ENCODE measurements around the gene APC. TPM values are rescaled to one million over a fixed set of nuclear protein-coding genes. Genes with fewer than 3 reads are reported as not detected.
A peak's percentile ranks its signal among the peaks of the same experiment; 100 is the strongest.

Gene APC
- 10 to 100 TPM; 17.4 to 24.5 TPM for total RNA-seq

- peaks cover 0 to 4% of the 10 kb centered on the region in 2 donors for H3K9me3 Mint-ChIP-seq
- peak within 1 kb of the TSS; percentile 84 to 96 for H3K27ac Mint-ChIP-seq
These were observed at the start of gene APC for GRCh38 chr5:112737463-112738190. TSS of gene APC (plus strand) at chr5:112737885. CDS start at chr5:112754891, 17,006 bp downstream.

GRCh38 chr5:112689155-112689909 lies 48.4 kb upstream of the APC start:
- DNase-seq (ENCODE audit: low spot score in 2 of 2) (no peak), ATAC-seq (no peak)
- H3K36me3 Mint-ChIP-seq: no peaks in the 10 kb centered on the region
- no peak overlapping the region for H3K27ac Mint-ChIP-seq
- no peaks in the 10 kb centered on the region for H3K9me3 Mint-ChIP-seq

More at GRCh38 chr5:112737463-112738190, at the start of gene APC:
- H3K36me3 Mint-ChIP-seq: peaks cover 5 to 10% of the 10 kb centered on the region in 2 donors
- ATAC-seq: peak; percentile 99 to 100
- DNase-seq (ENCODE audit: low spot score in 2 of 2): peak; percentile 87

GRCh38 chr5:112690605-112691338 lies 46.9 kb upstream of the APC start:
- ATAC-seq (no peak), DNase-seq (ENCODE audit: low spot score in 2 of 2) (no peak)
- Mint-ChIP-seq H3K9me3 (no peaks in the 10 kb centered on the region), H3K27ac (no peak overlapping the region), H3K36me3 (no peaks in the 10 kb centered on the region)

DNA sequence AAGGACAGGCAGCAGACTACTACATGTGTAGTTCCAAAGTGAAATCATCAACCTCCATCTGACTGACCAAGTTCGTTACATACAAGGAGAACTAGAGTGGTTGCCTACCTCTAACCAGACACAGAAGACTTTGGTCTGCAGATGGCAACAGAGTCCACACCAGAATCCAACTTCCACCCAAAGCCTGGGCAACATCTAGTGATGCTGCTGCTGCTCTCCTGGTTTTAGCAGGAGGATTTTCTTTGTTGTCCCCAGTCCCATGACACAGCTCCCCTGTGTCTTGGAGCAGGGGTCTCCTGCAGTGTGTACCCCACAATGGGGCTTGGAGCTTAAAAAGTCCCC lies 46.4 kb upstream of the APC start:
- DNase-seq (ENCODE audit: low spot score in 2 of 2): no peak
- H3K36me3 Mint-ChIP-seq: no peaks in the 10 kb centered on the region
- H3K9me3 Mint-ChIP-seq: no peaks in the 10 kb centered on the region
- ATAC-seq: peak in 1 of 2 donors; percentile 35
- no peak overlapping the region for H3K27ac Mint-ChIP-seq

- ATAC-seq (peak; percentile 51 to 61), DNase-seq (ENCODE audit: low spot score in 2 of 2) (peak in 1 of 2 donors; percentile 18)
- Mint-ChIP-seq H3K9me3 (no peaks in the 10 kb centered on the region), H3K27ac (no peak overlapping the region), H3K36me3 (no peaks in the 10 kb centered on the region)
These were observed 45.9 kb upstream of the APC start for GRCh38 chr5:112691758-112692157.

- Mint-ChIP-seq H3K27ac (no peak overlapping the region), H3K9me3 (no peaks in the 10 kb centered on the region), H3K36me3 (no peaks in the 10 kb centered on the region)
- no peak for ATAC-seq
- no peak for DNase-seq (ENCODE audit: low spot score in 2 of 2)
These were observed 45.2 kb upstream of the APC start for GRCh38 chr5:112692472-112692871.

DNA sequence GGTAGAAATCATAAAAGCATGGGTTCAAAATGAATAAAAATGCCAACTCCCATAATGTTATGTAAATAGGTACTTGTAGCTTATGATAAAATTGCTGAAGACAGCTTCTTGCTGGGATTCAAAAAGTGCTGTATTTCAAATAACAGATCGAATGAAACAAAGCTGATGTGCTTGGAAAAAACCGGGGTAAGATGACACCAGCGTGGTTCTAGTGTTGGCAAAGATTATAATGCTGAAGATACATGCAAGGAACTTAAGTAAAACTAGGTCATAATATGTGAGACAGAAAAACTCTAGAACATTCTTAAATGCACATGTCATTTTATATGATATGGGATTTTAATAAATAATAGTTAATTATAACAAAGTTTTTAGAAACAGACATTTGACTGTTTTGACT lies 44.4 kb upstream of the APC start:
- Mint-ChIP-seq H3K9me3 (no peaks in the 10 kb centered on the region), H3K27ac (no peak overlapping the region), H3K36me3 (no peaks in the 10 kb centered on the region)
- ATAC-seq (no peak), DNase-seq (ENCODE audit: low spot score in 2 of 2) (no peak)

- DNase-seq (ENCODE audit: low spot score in 2 of 2) (no peak), ATAC-seq (no peak)
- Mint-ChIP-seq H3K36me3 (no peaks in the 10 kb centered on the region), H3K27ac (no peak overlapping the region), H3K9me3 (no peaks in the 10 kb centered on the region)
These were observed 42.6 kb upstream of the APC start for GRCh38 chr5:112694853-112695709.

GRCh38 chr5:112696786-112697185 lies 40.9 kb upstream of the APC start:
- ATAC-seq: no peak
- H3K9me3 Mint-ChIP-seq: no peaks in the 10 kb centered on the region
- no peaks in the 10 kb centered on the region for H3K36me3 Mint-ChIP-seq

GRCh38 chr5:112697322-112697721 lies 40.4 kb upstream of the APC start:
- Mint-ChIP-seq H3K27ac (no peak overlapping the region), H3K36me3 (no peaks in the 10 kb centered on the region)
- ATAC-seq: no peak

More at GRCh38 chr5:112696786-112697185, 40.9 kb upstream of the APC start:
- H3K27ac Mint-ChIP-seq: no peak overlapping the region
- DNase-seq (ENCODE audit: low spot score in 2 of 2): no peak

GRCh38 chr5:112697833-112698232 lies 39.9 kb upstream of the APC start:
- no peaks in the 10 kb centered on the region for H3K9me3 Mint-ChIP-seq
- ATAC-seq (no peak), DNase-seq (ENCODE audit: low spot score in 2 of 2) (no peak)
- H3K36me3 Mint-ChIP-seq: no peaks in the 10 kb centered on the region
- no peak overlapping the region for H3K27ac Mint-ChIP-seq

More at GRCh38 chr5:112697322-112697721, 40.4 kb upstream of the APC start:
- no peak for DNase-seq (ENCODE audit: low spot score in 2 of 2)
- H3K9me3 Mint-ChIP-seq: no peaks in the 10 kb centered on the region

DNA sequence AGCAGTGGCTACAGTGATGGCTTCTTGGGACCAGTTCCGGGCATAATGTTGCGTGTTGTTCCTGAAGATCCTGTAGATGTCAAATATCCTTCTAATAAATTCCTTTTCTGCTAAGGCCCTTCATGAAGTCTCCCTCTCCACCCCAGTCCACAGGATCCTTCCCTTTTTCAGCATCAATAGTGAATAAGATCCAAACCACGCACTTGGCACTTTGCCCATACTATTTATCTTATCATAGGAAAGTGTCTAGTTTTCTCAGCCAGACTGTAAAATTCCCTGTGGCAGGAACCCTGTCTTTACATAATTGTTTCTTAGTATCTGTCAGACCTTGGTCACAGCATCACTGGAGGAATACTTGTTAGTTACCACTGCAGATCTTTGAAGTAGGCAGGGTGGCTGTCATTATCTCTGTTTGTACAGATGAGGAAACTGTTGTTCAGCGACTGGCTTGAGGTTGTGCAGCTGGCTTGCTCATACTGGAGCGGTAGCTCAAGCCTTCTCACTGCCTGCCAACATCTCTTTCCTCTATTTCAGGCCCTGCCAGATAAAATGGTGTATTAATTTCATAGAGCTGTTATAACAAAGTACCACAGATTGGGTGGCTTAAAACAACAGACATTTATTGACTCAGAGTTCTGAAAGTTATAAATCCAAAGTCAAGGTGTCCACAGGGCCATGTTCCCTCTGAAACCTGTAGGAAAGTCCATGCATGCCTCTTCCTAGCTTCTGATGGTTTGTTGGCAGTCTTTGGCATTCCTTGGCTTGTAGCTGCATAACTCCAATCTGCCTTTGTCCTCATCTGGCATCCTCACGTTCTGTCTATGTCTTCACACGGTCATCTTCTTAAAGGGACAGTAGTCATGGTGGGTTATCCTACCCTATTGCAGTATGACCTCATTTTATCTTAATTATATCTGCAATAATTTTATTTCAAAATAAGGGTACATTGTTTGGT lies 33.5 kb upstream of the APC start:
- Mint-ChIP-seq H3K36me3 (peaks cover 6 to 20% of the 10 kb centered on the region in 2 donors), H3K27ac (no peak overlapping the region), H3K9me3 (peaks cover 4 to 9% of the 10 kb centered on the region in 2 donors)
- no peak for ATAC-seq
- no peak for DNase-seq (ENCODE audit: low spot score in 2 of 2)

GRCh38 chr5:112706446-112707016 lies 31.2 kb upstream of the APC start:
- H3K27ac Mint-ChIP-seq: peak overlapping the region; percentile 88 to 95
- DNase-seq (ENCODE audit: low spot score in 2 of 2): no peak
- H3K36me3 Mint-ChIP-seq: peaks cover 6 to 20% of the 10 kb centered on the region in 2 donors
- H3K9me3 Mint-ChIP-seq: peaks cover 4 to 9% of the 10 kb centered on the region in 2 donors
- no peak for ATAC-seq

DNA sequence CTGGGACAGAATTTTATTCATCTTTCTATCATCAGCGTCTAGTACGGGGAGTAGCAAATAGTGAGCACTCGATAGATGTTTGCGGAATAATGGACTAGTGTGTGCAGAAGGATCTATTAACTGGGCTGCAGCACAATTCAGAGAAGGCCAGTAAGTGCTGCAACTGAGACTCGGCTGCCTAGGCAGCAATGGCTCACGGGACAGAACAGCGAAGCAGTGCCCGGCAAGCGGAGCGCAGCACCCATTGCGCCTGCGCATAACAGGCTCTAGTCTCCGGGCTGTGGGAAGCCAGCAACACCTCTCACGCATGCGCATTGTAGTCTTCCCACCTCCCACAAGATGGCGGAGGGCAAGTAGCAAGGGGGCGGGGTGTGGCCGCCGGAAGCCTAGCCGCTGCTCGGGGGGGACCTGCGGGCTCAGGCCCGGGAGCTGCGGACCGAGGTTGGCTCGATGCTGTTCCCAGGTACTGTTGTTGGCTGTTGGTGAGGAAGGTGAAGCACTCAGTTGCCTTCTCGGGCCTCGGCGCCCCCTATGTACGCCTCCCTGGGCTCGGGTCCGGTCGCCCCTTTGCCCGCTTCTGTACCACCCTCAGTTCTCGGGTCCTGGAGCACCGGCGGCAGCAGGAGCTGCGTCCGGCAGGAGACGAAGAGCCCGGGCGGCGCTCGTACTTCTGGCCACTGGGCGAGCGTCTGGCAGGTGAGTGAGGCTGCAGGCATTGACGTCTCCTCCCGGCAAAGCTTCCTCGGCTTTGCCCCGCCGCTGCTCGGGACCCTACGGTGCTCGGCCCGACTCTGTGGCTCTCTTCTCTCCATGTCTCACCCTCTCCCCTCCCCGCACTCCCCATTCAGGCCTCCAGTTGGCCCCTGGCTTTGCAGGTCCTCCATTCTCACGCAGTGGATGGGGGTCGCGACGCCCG lies 30.2 kb upstream of the APC start:
- peak; percentile 96 to 97 for ATAC-seq
- peak overlapping the region; percentile 95 to 97 for H3K27ac Mint-ChIP-seq
- peak; percentile 94 to 99 for DNase-seq (ENCODE audit: low spot score in 2 of 2)
- peaks cover 4 to 10% of the 10 kb centered on the region in 2 donors for H3K9me3 Mint-ChIP-seq
- peaks cover 8 to 20% of the 10 kb centered on the region in 2 donors for H3K36me3 Mint-ChIP-seq
